GM15510 (cell line): Measurements from ENCODE around the gene TREM1.

Experiments used
- POLR2A ChIP-seq: IDR thresholded peaks from 3 replicates; pipeline ENCODE4 v1.6.1; 2011; ENCODE audit warnings: borderline replicate concordance; ENCODE audit not compliant: insufficient read length; ENCODE audit errors: extremely low read depth

Gene TREM1

DNA sequence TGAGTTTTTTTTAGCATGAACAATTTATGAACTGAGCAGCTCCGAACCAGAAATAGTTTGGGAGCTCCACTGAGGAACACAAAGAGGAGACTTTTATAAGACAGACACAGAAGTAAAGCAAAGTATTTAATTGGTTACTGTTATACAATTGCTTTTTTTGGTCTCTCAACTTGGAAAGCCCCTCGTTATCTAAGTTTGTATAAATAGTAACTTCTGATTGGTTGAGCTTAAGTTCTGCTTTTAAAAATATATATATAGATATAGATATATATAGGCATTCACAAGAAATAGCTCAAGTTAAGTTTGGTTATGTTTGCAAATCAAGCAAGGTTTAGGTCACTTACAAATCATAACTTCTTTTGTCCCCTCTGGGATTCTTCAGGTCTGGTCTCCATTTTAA is 28.7 kb upstream of the TREM1 start:
- no peak for TF ChIP-seq POLR2A

DNA sequence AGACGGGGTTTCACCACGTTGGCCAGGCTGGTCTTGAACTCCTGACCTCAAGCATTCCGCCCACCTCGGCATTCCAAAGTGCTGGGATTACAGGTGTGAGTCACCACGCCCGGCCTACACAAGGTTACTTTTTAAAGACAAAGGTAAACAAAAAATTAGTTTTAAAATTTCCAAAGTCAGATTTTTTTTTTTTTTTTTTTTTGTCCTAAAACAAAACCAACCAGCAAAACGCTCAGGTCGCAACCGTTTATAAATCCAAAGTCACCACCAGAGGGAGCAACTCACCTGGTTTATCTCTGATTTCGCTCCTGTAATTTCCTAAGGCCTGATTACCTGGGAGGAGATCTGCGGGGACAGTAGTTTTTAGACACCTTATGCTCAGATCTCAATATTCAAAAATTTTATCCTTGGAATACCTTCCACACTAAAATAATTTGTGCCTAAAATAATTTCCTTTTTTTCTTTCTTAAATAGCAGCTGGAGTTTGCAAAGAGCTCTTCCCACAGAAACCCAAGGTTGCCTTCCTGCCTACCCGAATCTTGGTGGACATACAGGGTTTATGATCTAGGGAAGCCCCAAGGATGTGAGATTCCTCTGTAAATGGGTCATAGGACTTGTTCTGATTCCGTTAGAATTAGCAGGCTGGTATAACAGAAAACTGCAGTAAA is 19.8 kb upstream of the TREM1 start:
- no peak for TF ChIP-seq POLR2A

DNA sequence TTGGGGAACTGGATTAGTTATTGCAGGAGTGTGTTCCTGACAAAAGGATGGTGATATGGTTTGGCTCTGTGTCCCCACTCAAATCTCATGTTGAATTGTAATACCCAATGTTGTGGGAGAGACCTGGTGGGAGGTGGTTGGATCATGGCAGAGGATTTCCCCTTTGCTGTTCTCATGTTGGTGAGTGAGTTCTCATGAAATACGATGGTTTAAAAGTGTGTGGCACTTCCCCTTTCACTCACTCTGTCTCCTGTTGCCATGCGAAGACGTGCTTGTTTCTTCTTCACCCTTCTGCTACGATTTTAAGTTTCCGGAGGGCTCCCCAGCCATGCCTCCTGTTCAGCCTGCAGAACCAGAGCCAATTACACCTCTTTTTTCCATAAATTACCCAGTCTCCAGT is 16.2 kb upstream of the TREM1 start:
- TF ChIP-seq POLR2A = no peak

DNA sequence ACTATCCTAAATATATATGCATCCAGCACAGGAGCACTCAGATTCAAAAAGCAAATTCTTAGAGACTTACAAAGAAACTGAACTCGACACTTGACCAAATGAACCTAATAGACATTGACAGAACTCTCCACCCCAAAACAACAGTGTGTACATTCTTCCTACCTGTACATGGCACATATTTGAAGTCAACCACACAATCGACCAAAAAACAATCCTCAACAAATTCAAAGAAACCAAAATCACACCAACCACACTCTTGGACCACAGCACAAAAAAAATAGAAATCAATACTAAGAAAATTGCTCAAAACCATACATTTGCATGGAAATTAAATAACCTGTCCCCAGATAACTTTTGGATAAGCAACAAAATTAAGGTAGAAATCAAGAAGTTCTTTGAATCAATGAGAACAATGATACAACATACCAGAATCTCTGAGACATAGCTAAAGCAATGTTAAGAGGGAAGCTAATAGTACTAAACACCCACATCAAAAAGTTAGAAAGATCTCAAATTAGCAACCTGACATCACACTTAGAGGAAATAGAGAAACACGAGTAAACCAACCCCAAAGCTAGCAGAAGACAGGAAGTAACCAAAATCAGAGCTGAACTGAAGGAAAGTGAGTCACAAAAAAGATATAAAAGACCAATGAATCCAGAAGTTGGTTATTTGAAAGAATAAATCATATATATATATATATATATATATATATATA is 12.5 kb upstream of the TREM1 start:
- TF ChIP-seq POLR2A = no peak

DNA sequence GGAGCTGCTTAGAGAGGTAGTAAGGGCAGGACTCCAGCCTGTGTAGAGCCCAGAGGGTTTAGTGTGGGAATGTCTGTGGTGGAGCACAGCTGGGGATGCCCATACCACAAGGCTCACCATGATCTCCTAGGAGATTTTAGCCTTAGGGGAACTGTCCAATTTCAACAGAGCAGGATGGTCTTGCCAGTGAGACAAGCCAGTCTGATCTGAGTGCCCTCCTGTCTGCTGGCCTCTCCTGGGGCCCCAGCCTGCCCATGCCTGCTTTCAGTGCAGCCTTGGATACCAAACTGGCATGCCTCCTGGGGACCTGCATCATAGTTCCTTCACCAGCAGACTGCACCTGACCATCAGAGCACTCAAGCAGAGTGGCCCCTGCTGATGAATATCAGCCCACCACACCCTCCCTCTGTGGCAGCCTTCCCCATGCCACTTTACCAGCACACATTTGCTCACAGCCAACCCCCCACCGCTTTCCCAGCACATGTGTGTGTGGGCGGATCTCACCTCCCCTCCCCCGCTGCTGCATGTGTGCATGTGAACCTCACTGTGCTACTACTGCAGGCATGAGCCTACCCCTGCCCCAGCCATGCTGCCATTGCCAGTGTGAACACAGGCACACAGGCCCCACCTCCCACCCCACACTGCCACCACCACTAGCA is 7.9 kb upstream of the TREM1 start:
- TF ChIP-seq POLR2A = no peak

DNA sequence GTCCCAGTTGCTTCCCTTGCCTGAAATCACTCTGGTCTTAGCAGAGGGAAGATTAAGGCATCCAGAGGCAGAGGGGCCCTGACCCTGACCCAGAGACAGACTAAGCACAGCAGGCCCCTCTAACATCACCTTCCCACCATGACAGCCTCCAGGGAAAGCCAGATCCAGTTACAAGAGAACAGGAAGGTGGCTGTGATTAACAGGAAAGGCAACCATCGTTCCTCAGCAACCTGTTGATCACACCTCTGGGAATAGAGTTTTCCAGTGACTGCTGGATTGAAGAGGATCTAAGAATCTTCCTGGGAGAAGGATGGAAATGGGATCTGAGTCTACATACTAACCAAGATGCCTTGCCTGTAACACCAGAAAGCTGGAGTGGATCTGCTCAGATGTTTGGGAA is 5.2 kb upstream of the TREM1 start:
- no peak for TF ChIP-seq POLR2A

DNA sequence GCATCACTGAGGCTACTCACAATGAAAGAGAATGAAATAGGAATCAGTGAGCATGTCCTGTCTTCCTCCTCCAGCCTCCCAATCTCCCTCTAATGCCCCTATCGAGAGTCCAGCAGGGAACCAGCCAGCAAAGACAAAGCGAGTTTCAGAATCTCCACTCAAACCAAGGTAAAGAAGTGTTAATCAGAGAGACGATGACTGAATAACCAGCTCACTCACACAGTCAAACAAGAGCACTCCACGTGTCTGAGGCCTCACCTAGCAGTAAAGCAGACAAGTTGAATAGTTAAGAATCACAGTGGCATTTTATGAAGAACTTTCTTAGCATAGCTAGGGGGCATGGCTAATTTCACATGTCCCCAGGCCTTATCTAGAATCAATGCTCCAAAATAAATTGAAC is 3.3 kb upstream of the TREM1 start:
- TF ChIP-seq POLR2A = no peak

DNA sequence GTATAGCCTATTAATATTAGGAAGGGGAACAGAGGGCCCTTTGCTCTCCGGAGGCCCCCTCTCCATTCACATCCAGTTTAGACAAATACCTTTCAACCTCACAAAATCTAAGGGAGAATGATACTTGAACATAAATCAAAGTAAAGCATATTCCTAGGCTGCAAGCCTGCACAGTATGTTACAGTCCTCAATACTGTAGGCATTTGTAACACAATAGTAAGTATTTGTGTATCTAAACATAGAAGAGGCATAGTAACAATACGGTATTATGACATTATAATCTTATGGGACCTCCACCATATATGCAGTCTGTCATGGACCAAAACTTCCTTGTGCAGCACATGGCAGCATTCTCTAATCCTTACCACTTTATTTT is 2.3 kb upstream of the TREM1 start:
- TF ChIP-seq POLR2A = no peak

DNA sequence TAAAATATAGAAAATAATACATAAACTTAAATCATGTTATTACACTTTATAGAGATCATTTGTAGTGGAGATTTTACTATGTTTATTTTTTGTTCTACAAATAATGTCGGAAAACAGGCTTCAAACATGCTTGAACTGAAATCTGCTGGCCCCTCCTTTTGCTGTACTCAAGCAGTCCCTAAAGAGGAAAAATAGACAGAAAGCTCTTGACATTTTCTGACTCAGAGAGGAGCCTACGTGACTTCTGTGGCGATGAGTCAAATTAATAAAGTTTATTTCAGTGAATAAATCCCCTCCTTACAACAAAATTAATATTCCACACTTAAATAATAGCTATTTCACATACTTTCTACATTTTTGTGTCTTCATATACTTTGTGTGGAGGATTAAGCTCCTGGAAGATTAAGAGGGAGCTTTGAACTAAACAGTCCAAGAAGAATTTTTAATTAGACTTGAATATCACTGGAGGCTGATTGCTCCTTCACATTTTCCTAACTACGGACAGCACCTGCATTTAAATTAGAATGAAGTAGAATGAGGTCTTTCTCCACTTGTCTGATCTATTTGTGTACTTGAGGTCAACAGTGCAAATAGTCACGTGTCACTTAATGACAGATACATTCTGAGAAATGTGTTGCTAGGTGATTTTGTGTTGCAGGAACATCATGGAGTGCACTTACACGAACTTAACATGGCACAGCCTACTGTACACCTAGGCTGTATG is 1.7 kb upstream of the TREM1 start:
- no peak for TF ChIP-seq POLR2A

DNA sequence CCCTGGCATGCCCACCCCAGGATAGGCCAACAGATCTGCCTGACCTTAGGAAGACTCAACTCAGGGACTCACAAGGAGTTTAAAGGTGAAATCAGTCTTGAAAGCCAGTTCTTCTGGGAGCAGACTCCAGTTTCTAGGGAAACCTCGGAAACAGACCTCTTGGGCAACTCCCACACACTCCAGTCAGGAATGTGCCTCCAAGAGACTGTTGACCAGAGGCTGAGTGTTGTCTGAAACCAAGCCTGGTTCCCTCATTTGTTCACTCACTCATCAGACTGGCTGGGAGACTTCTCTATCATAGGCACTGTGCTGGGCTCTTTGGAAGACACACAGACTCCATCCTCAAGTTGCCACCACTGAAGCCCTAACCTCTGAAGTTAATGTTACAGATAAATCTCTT is 1.8 kb downstream of the TREM1 start:
- TF ChIP-seq POLR2A = no peak

DNA sequence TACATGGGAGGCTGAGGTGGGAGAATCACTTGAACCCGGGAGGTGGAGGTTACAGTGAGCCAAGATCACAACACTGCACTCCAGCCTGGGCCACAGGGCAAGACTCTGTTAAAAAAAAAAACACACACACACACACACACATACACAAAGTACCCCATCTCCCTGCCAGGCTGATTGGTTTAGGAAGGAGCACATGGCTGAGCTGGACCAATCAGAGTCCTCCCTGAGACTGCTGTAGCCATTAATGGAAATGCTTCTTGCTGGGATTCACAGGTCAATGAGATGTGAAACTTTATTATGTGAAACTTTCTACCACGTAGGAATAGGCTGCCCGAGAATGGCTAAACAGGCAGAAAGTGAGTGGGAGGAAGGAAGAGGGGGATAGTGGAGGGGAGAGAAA is 2.9 kb downstream of the TREM1 start:
- TF ChIP-seq POLR2A = no peak

DNA sequence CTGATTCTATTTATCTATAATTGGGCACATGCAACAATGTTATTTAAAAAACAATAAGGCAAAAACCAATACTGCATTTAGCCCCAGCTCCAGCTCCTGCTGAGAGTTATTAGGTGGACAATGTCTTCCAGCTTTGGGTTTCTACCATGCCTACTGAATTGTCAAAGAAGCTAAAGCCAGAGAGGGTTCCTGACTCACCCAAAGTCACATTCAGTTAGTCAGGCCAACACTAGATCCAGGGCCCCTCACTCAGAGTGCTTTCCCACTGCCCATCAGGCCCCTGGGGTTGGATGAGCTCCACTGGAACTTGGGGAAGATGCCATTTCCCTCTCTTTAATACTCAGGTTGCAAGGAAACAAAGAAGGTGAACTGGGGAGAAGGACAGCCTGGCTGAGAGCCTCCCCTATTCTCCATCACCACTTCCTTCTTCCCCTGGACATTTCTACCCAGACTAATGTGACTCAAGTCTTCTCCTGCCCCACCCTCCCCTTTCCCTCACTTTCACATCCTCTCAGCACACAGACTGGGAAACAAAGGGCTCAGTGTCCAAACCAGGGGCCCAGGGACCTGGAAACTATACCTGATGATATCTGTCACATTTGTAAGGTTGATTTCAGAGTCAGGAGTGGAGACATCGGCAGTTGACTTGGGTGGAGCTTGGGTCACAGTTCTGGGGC is 6.0 kb downstream of the TREM1 start:
- TF ChIP-seq POLR2A = no peak

DNA sequence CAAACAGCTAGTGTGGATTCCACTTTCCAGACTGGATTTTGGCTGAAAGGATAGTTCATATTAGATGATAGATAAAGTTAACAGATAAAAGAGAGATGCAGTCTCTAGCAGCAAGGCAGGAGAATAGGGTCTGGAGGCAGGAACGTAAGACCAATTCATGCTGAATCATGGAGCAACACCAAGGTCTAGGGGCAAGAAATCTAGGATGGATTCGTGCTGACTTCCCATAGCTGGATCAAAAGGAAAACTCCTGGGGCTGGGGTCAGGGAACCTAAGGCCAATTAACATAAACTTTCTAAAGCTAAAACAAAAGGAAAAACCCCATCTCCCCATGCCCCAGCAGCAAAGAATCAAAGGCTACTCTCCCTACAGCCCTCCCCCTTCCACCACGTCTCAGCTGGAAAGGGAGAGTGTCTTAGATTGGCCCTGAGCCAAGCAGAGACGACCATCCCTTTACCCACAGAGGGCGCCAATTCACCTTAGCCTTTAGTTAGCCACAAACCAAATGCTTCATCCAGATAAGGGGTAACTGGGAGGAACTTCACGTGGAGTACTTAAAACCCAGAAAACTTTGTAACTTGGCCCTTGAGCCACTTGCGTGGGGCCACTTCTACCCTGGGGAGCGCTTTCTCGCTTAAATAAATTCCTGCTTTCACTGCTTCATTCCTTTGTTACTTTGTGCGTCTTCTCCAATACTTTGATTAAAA is 7.6 kb downstream of the TREM1 start:
- TF ChIP-seq POLR2A = no peak

DNA sequence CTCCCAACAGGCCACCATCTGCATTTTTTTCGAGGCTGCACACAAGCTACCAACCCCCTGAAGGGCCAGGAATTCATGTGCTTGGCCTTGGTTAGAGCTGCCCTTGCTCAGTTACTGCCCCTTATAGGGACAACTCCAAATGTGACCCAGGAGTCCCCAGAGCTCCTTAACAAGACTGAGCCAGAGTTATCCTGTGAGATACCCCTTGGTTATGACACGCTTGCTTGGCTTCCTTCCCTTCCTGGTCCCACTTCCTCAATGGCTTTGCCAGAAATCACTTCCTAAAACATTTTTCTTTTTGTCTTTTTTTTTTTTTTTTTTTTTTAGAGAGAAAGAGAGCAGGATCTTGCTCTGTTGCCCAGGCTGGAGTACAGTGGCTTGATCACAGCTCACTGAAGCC is 8.9 kb downstream of the TREM1 start:
- no peak for TF ChIP-seq POLR2A
